WI38 (cell line): ENCODE data around the gene DHCR7.

Experiments
- H3K4me3 ChIP-seq: 2 replicates; pipeline ENCODE4 v1.5.1; 2011; ENCODE audit warnings: low read depth, mild to moderate bottlenecking, control low read depth, low read length
- TF ChIP-seq, protein P1 (sequence below): IDR thresholded peaks from 2 replicates; pipeline ENCODE4 v1.5.1; 2012; ENCODE audit warnings: low read depth, mild to moderate bottlenecking, control low read depth, low read length

DHCR7 gene

DNA sequence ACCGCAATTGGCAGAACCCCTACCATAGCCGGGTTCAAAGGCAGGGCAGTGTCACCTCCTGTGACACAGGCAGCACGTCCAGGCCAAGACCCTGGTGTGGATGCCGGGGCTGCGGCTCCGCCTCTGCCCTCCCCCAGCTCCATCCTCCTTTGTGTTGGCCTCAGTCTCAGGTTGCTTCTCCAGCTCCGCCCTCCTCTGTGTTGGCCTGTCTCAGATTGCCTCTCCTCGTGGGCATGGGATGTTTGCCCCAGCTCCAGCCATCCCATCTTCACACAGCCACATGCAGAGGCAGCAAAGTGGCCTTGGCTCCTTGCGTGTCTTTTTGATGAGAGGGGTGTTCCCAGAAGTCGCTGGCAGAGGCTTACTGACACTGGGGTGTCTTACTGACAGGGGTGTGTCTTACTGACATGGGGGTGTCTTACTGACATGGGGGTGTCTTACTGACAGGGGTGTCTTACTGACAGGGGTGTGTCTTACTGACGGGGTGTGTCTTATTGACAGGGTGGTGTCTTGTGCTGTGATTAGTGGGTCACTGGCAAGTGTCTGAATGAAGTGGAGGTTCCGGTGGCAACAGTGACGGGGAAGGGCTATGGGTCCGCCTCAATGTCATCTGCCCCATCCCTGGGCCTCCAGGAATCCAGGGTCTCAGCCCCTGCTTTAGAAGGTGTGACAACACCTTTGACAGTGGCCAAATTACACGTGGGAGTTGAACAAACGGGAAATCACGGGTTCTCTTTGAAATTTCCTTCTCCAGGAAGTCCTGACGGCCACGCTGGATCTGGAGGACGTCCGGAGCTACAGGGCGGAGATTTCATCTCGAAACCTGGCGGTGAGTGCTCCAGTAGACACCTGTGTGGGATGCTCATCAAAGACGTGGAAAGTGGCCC, 29.7 kb upstream of the DHCR7 start:
- TF ChIP-seq, protein P1, sequence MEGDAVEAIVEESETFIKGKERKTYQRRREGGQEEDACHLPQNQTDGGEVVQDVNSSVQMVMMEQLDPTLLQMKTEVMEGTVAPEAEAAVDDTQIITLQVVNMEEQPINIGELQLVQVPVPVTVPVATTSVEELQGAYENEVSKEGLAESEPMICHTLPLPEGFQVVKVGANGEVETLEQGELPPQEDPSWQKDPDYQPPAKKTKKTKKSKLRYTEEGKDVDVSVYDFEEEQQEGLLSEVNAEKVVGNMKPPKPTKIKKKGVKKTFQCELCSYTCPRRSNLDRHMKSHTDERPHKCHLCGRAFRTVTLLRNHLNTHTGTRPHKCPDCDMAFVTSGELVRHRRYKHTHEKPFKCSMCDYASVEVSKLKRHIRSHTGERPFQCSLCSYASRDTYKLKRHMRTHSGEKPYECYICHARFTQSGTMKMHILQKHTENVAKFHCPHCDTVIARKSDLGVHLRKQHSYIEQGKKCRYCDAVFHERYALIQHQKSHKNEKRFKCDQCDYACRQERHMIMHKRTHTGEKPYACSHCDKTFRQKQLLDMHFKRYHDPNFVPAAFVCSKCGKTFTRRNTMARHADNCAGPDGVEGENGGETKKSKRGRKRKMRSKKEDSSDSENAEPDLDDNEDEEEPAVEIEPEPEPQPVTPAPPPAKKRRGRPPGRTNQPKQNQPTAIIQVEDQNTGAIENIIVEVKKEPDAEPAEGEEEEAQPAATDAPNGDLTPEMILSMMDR: no peak

DNA sequence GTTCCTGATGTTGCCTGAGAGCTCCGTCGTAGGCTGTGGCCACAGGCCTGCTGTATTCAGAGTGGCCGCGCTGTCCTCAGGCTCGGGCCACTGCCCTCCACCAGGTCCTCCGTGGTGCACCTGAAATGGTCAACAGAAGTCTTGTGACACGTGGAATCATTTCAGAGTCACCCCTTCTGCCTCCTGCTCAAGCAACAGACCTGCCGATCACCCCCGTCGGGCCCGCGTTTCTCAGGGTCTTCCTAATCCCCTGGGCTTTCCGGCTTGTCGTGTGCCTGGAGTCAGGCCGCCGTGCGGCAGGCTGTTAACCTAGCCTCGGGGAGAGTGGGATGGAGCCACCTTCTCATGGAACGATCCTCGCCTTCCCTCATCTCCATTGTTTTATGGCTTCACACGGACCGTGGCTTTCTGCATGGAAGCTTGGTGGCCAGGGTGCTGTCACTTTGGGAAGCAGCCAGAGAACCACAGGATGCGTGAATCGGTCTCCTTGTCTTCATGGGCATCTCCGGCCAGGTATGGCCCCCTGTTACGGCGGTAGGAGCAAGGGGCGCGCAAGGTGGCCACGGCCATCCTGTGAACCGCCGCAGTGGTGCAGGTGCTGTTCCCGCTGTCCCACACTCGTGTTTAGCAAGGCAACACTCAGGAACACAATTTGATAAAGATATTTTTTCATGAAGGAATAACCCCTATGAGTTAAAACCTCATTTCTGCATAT, 28.9 kb upstream of the DHCR7 start:
- no peak overlapping the region for H3K4me3 ChIP-seq
- TF ChIP-seq, protein P1: no peak

More for the DNA sequence above, 29.7 kb upstream of the DHCR7 start:
- H3K4me3 ChIP-seq: no peak overlapping the region

DNA sequence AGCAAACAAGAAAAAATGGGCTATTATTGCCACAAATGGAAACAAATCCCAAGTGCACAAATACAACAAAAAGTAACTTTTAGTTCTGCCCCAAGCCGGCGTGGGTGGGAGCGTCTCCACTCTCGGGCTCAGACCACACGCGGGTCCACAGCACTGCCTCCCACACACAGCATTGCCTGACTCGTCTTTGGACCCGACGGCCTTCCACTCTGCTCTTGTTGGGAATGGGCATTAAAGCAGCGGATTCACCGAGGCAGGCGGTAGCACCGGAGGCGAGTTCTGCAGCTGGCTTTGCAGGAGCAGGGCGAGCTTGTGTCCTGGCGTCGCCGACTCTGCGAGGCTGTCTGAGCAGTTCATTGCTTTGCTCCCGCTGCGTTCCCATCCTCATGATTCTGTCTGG, 27.8 kb upstream of the DHCR7 start:
- TF ChIP-seq, protein P1: no peak
- no peak overlapping the region for H3K4me3 ChIP-seq

DNA sequence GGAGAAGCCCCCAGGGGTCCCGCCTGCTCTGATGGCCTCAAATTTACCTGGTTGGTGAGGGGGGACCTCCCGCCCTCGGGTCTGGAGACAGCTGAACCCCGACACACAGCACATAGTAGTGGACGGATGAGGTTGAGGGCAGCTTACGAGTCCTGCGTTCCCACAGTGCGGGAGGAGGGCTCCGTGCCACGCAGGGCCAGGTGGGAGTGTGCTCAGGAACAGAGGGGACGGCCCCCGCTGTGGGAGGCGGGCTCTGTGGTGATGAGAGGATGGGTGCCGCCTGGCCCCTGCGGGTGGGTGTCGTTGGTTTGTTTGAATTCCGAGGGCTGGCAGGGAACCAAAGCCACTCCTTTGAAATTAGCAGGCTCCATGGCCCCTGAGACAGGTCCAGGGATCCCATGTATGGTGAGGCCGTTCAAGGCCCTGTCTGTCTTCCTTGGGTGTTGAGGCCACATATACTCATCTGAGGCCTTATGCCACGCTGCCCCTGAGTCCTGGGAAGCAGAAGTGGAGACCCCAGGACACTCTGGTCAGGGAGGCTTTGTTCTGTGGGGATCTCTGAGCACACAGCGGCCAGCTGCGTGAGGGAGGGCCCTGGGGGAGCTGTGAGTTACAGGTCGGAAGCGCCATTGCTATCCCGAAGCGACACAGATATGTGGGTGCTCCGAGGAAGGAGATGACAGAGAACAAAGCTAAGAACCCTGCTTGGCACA, 26.7 kb upstream of the DHCR7 start:
- no peak overlapping the region for H3K4me3 ChIP-seq
- TF ChIP-seq, protein P1: no peak

DNA sequence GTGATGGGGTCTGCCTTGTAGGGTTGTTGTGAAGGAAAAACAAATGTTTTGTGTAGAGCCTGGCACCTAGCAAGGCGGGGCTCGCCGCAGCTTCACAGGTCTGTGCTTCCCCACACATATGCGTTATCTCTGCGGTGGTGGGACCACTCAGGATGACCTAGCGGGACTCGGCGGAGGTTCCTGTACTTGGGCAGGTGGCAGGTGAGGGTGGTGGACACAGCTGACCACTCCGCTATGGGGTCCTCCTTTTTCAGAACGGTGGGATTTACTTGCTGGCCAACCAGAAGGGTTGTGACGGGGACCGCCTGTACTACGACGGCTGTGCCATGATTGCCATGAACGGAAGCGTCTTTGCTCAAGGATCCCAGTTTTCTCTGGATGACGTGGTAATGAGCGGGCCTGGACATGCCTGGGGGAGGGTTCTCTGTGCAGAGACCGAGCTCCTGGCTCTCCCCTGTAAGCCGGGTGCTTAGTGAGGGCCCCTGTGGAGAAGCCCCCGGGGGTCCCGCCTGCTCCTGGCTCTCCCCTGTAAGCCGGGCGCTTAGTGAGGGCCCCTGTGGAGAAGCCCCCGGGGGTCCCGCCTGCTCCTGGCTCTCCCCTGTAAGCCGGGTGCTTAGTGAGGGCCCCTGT, 26.1 kb upstream of the DHCR7 start:
- TF ChIP-seq, protein P1: no peak
- no peak overlapping the region for H3K4me3 ChIP-seq

DNA sequence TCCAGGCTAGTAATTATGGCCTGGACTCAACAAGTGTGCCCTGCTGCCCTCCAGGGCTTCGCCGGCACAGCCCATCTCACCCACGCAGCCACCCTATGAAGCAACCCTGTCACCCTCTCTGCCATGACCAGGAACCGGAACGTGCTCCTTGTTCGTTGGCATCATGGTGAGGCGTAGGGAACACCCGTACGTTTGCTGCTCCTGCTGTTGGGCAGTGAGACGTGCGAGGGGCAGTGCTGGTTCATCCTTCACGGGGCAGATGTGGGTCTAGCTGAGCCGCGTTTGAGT, 25.5 kb upstream of the DHCR7 start:
- TF ChIP-seq, protein P1: no peak
- no peak overlapping the region for H3K4me3 ChIP-seq
